Fibroblast of lung (primary cell): Measurements from ENCODE around the gene LCLAT1. TPM values are rescaled to one million over a fixed set of nuclear protein-coding genes. Genes with fewer than 3 reads are reported as not detected.
A peak's percentile ranks its signal among the peaks of the same experiment; 100 is the strongest.

Experiments used
- DNase-seq, 2 donors: peaks; one replicate each; pipeline versions ENCODE4 v3.0.0 to v3.0.0-alpha.2; 2010; ENCODE audit warnings: low read depth in 2 of 2
- H2AFZ ChIP-seq: 2 replicates; pipeline ENCODE4 v1.5.1; 2012; ENCODE audit warnings: low read length, control low read depth, inconsistent platforms
- H3K27ac ChIP-seq: 2 replicates; pipeline ENCODE4 v1.5.1; 2011; ENCODE audit warnings: low read length, control low read depth; ENCODE audit not compliant: insufficient read depth
- H3K27me3 ChIP-seq: 2 replicates; pipeline ENCODE4 v1.5.1; 2011; ENCODE audit warnings: mild to moderate bottlenecking, low read length; ENCODE audit not compliant: control insufficient read depth, insufficient read depth
- H3K36me3 ChIP-seq: 2 replicates; pipeline ENCODE4 v1.5.1; 2011; ENCODE audit warnings: low read length; ENCODE audit not compliant: control insufficient read depth, insufficient read depth
- H3K4me1 ChIP-seq: 2 replicates; pipeline ENCODE4 v1.5.1; 2011; ENCODE audit warnings: low read length; ENCODE audit not compliant: control insufficient read depth, insufficient read depth; ENCODE audit errors: extremely low read depth
- H3K4me2 ChIP-seq: 2 replicates; pipeline ENCODE4 v1.5.1; 2011; ENCODE audit warnings: low read length, control low read depth; ENCODE audit not compliant: insufficient read depth; ENCODE audit errors: extremely low read depth
- H3K4me3 ChIP-seq, 4 experiments: fragments of 200-600 bp in 1 of 4; sonication (generic) in 1 of 4; replicated peaks in 1 of 4; 2 replicates each; pipeline ENCODE4 v1.5.1; 2011 to 2016; ENCODE audit warnings: low read length in 4 of 4, low read depth in 3 of 4, mild to moderate bottlenecking in 3 of 4, control low read depth in 2 of 4, inconsistent platforms in 1 of 4, mixed read lengths in 1 of 4; ENCODE audit not compliant: insufficient read depth in 1 of 4; ENCODE audit errors: control extremely low read depth in 1 of 4
- H3K79me2 ChIP-seq: 2 replicates; pipeline ENCODE4 v1.5.1; 2012; ENCODE audit warnings: mild to moderate bottlenecking, low read length, inconsistent platforms; ENCODE audit not compliant: control insufficient read depth, insufficient read depth
- H3K9ac ChIP-seq: 2 replicates; pipeline ENCODE4 v1.5.1; 2011; ENCODE audit warnings: mild to moderate bottlenecking, low read length, control low read depth; ENCODE audit not compliant: insufficient read depth
- H3K9me3 ChIP-seq: 2 replicates; pipeline ENCODE4 v1.5.1; 2012; ENCODE audit warnings: low read depth, low read length; ENCODE audit not compliant: control insufficient read depth, insufficient read depth
- H4K20me1 ChIP-seq: 2 replicates; pipeline ENCODE4 v1.5.1; 2011; ENCODE audit warnings: low read length; ENCODE audit not compliant: control insufficient read depth, insufficient read depth; ENCODE audit errors: extremely low read depth
- EZH2 ChIP-seq: IDR thresholded peaks from 2 replicates; pipeline ENCODE4 v1.5.1; 2012; ENCODE audit warnings: low read length, control low read depth, mild to moderate bottlenecking; ENCODE audit errors: missing control alignments
- polyA plus RNA-seq, 2 donors: library from polyadenylated mRNA; depleted of rRNA in 1 of 2; stranded (reverse) in 1 of 2; unstranded in 1 of 2; fragments of >200 nt; gene quantifications; 2 replicates each; pipeline ENCODE4 v1.2.1, GENCODE V29; 2011 to 2012; ENCODE audit warnings: missing spikeins in 1 of 2
- total RNA-seq: library from RNA; depleted of rRNA; stranded (reverse); fragments of >200 nt; gene quantifications from 2 replicates; pipeline ENCODE4 v1.2.1, GENCODE V29; 2014
- TF ChIP-seq, protein P1 (sequence below), 2 donors: IDR thresholded peaks in 1 of 2; conservative IDR thresholded peaks in 1 of 2; 1 replicate in 1 of 2; 2 replicates in 1 of 2; pipeline ENCODE4 v1.5.1; 2011 to 2012; ENCODE audit warnings: low read length in 2 of 2, control low read depth in 1 of 2, inconsistent platforms in 1 of 2, low read depth in 1 of 2, mild to moderate bottlenecking in 1 of 2

The LCLAT1 gene
- total and polyA plus RNA-seq, 2 donors (not counting 1 experiment from before 2014, with no cell fraction given) = 43.3 to 45.9 TPM

DNA sequence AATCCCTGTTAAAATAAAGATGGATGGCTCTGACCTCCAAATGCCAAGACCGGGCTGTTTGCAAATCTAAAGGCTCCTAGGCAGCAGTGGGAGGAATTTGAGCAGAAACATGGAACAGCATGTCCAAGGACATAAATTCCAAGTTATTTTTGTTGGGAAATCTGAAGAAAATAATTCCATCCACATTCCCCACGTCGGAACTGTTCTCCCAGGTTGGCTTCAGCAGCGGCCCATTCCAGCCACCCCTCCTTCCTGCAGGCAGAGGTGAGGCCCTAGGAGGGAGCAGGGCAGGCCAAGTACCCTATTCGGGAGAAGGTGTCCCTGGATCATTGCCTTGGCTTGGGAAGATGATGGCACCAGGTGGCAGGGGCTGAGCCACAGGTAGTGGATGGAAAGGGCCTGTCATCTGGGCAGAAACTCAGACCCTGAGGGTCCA, 243.1 kb downstream of the LCLAT1 start:
- Histone ChIP-seq H4K20me1 (no peaks in the 10 kb centered on the region), H3K4me1 (no peaks in the 10 kb centered on the region), H3K27ac (no peak overlapping the region), H3K4me3 (no peak overlapping the region), H3K9me3 (no peaks in the 10 kb centered on the region), H2AFZ (no peak overlapping the region), H3K4me2 (no peak overlapping the region), H3K79me2 (no peaks in the 10 kb centered on the region), H3K27me3 (no peaks in the 10 kb centered on the region), H3K9ac (no peak overlapping the region), H3K36me3 (no peaks in the 10 kb centered on the region)
- DNase-seq = no peak
- no peak for TF ChIP-seq EZH2
- TF ChIP-seq, protein P1, sequence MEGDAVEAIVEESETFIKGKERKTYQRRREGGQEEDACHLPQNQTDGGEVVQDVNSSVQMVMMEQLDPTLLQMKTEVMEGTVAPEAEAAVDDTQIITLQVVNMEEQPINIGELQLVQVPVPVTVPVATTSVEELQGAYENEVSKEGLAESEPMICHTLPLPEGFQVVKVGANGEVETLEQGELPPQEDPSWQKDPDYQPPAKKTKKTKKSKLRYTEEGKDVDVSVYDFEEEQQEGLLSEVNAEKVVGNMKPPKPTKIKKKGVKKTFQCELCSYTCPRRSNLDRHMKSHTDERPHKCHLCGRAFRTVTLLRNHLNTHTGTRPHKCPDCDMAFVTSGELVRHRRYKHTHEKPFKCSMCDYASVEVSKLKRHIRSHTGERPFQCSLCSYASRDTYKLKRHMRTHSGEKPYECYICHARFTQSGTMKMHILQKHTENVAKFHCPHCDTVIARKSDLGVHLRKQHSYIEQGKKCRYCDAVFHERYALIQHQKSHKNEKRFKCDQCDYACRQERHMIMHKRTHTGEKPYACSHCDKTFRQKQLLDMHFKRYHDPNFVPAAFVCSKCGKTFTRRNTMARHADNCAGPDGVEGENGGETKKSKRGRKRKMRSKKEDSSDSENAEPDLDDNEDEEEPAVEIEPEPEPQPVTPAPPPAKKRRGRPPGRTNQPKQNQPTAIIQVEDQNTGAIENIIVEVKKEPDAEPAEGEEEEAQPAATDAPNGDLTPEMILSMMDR (conservative IDR thresholded peaks at IDR 0.05 in 1 of 2, IDR thresholded peaks at IDR 0.05 in 1 of 2; ENCODE audit: low read depth in 1 of 2, low read length in 2 of 2) = no peak

DNA sequence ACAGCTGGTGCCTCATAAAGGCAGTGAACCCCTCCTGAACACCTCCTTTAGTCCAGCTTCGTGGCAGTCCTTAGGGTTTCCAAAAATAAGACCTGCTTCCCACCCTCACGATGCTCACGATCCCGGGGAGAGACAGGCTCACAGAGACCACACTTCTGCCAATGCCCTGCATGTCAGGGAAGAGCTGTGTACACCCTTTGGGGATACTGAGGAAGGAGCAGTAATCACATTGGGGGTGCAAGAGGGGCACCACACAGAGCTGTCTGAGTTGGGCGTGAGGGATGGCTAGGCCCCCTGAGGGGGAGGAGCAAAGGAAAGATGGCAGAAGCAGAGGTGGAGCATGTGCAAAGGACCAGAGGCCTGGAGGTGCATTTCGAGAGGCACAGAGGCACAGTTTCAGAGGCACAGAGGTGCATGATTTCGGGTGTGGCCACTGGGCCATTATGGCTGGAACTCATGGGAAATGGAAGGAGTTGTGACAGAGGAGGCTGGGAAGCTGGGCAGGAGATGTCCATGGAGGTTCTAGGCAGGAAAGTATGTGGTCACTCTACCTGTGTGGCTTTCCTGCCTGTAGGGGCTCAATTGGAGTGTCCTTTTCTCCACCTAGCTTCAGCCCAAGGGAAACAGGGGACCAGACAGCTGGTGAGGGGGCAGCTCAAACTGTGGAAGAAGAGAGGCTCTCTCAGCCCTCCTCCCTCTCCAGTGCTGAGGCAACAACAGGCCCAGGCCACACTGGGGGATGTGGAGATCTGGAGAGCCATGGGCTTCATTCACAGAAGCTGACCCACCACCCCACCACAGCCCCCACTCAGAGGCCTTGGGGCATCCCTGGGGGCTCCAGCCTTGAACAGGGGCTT, 244.3 kb downstream of the LCLAT1 start:
- Histone ChIP-seq H3K36me3 (no peaks in the 10 kb centered on the region), H3K4me2 (no peak overlapping the region), H3K4me3 (no peak overlapping the region), H3K79me2 (no peaks in the 10 kb centered on the region), H3K9me3 (no peaks in the 10 kb centered on the region), H3K27me3 (no peaks in the 10 kb centered on the region), H3K4me1 (no peaks in the 10 kb centered on the region), H3K27ac (no peak overlapping the region), H3K9ac (no peak overlapping the region), H2AFZ (no peak overlapping the region), H4K20me1 (no peaks in the 10 kb centered on the region)
- no peak for DNase-seq
- TF ChIP-seq EZH2 = no peak
- TF ChIP-seq, protein P1 (conservative IDR thresholded peaks at IDR 0.05 in 1 of 2, IDR thresholded peaks at IDR 0.05 in 1 of 2; ENCODE audit: low read depth in 1 of 2, low read length in 2 of 2) = no peak

DNA sequence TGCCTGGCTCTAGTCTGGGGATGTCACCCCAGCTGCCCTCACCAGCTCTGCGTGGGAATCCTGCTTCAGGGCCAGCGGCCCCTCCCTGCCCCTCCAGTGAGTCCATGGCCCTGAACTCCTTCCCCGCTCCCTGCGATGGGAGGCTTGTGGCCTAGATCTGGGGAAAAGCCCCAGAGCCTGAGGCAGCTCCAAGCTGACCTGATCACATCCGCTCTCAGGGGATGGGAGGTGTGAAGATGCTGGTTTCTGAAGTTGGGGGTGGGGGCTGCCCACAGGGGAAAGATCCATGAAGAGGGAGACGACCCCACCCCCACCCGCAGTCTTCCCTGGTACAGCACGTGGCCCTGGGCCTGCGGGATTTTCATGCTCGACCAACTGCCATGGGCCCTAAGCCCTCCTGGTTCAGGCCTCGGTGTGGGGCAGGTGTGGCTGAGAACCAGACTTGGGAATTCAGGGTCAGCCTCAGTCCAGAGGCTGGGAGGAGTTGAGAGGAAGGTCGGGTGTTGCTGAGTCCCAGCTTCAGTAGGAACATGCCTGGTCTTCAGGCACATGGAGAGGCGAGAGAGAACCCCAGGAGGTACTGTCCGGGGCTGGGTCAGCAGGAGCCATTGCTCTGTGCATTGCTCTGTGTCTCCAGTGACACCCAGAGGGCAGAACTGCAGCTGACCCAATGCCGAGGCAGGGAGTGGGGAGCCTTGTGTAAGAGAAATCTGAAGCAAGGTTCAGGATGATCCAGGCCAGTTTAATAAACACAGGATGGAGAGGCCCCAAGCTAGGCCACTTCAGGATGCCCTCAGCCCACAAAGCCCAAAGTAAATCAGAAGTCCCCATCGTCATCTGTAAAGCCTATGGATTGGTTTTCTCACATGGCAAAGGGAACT, 245.1 kb downstream of the LCLAT1 start:
- Histone ChIP-seq H3K27ac (no peak overlapping the region), H3K9me3 (no peaks in the 10 kb centered on the region), H3K4me3 (no peak overlapping the region), H3K9ac (no peak overlapping the region), H2AFZ (no peak overlapping the region), H3K27me3 (no peaks in the 10 kb centered on the region), H4K20me1 (no peaks in the 10 kb centered on the region), H3K36me3 (no peaks in the 10 kb centered on the region), H3K4me2 (no peak overlapping the region), H3K4me1 (no peaks in the 10 kb centered on the region), H3K79me2 (no peaks in the 10 kb centered on the region)
- DNase-seq = peak in 1 of 2 donors; percentile 50
- TF ChIP-seq, protein P1 (conservative IDR thresholded peaks at IDR 0.05 in 1 of 2, IDR thresholded peaks at IDR 0.05 in 1 of 2; ENCODE audit: low read depth in 1 of 2, low read length in 2 of 2) = peak; percentile 27 to 32
- TF ChIP-seq EZH2 = no peak
